Panc1 (cell line): ENCODE data around the gene SYCP2. TPM values are rescaled to one million over a fixed set of nuclear protein-coding genes. Genes with fewer than 3 reads are reported as not detected.

Experiments used
- ATAC-seq: fragments of 200-7000 bp; cut with Tn5 transposase; 2 replicates; pipeline ENCODE4 v1.9.1; 2020; ENCODE audit warnings: mild to moderate bottlenecking, moderate library complexity
- BruUV-seq: library from RNA; stranded (reverse); fragments of 400-500 nt; replicated peaks from 2 replicates; lab custom pipeline; 2021; lab: Mats Ljungman, UMichigan
- CTCF ChIA-PET: fragments of 300-600 bp; sonication (Branson Sonifier 250); formaldehyde crosslinking; loops from one replicate; lab custom pipeline; 2022; ENCODE audit warnings: antibody characterized with exemption; lab: Charles Lee
- POLR2A ChIA-PET: fragments of 300-600 bp; sonication (Branson Sonifier 250); formaldehyde crosslinking; loops from one replicate; lab custom pipeline; 2022; ENCODE audit warnings: antibody characterized with exemption; lab: Charles Lee
- DNase-seq: peaks from one replicate; pipeline ENCODE4 v3.0.0-alpha.2; 2010; ENCODE audit warnings: low read depth, low spot score
- H3K27ac ChIP-seq: 2 replicates; pipeline ENCODE4 v1.5.1; 2011; ENCODE audit warnings: mild to moderate bottlenecking, low read length, inconsistent platforms
- H3K27me3 ChIP-seq: fragments of 200-500 bp; sonication (Bioruptor generic); 2 replicates; pipeline ENCODE4 v1.6.0; 2014; ENCODE audit warnings: low read length, inconsistent platforms; ENCODE audit not compliant: control insufficient read depth, insufficient read depth
- H3K36me3 ChIP-seq: fragments of 200-500 bp; sonication (Bioruptor generic); 2 replicates; pipeline ENCODE4 v1.5.1; 2014; ENCODE audit warnings: inconsistent platforms, mild to moderate bottlenecking, low read length, moderate library complexity; ENCODE audit not compliant: control insufficient read depth, insufficient read depth
- H3K4me1 ChIP-seq: 2 replicates; pipeline ENCODE4 v1.5.1; 2011; ENCODE audit warnings: inconsistent platforms, mild to moderate bottlenecking, low read length, moderate library complexity; ENCODE audit not compliant: control insufficient read depth, insufficient read depth
- H3K4me3 ChIP-seq, 2 experiments: 2 replicates each; pipeline ENCODE4 v1.5.1; 2011 to 2012; ENCODE audit warnings: low read depth in 2 of 2, low read length in 2 of 2, mild to moderate bottlenecking in 2 of 2, inconsistent platforms in 1 of 2, moderate library complexity in 1 of 2
- H3K9me3 ChIP-seq: fragments of 200-500 bp; sonication (Bioruptor generic); 2 replicates; pipeline ENCODE4 v1.5.1; 2014; ENCODE audit warnings: low read depth, mild to moderate bottlenecking, inconsistent platforms, low read length, moderate library complexity; ENCODE audit not compliant: control insufficient read depth, insufficient read depth
- POLR2AphosphoS5 ChIP-seq: IDR thresholded peaks from 2 replicates; pipeline ENCODE4 v1.6.1; 2012; ENCODE audit warnings: mild to moderate bottlenecking, low read depth, low read length, moderate library complexity
- SIN3A ChIP-seq: IDR thresholded peaks from 2 replicates; pipeline ENCODE4 v1.6.1; 2012; ENCODE audit warnings: low read depth, mild to moderate bottlenecking, low read length, moderate library complexity, borderline replicate concordance; ENCODE audit not compliant: insufficient read depth
- TCF7L2 ChIP-seq: IDR thresholded peaks from 2 replicates; pipeline ENCODE4 v1.6.1; 2011; ENCODE audit warnings: mild to moderate bottlenecking, low read depth, low read length, inconsistent platforms
- in situ Hi-C: cut with HindIII; loops from 2 replicates; pipeline ENCODE4 v1.10.0; 2016; ENCODE audit warnings: low sequenced_read_pairs, low pct_unique_long_range_greater_than_20kb
- intact Hi-C: fragments of 100-400 bp; cut with micrococcal nuclease; formaldehyde crosslinking; loops from one replicate; pipeline ENCODE4 v1.10.0; 2022; ENCODE audit not compliant: unreplicated experiment
- total RNA-seq: library from RNA; stranded (reverse); gene quantifications from one replicate; pipeline ENCODE4 v1.2.1, GENCODE V29; 2021; ENCODE audit not compliant: unreplicated experiment
- TF ChIP-seq, protein P1 (sequence below), 2 experiments: IDR thresholded peaks; 2 replicates each; pipeline ENCODE4 v1.6.1; 2011 to 2012; ENCODE audit warnings: low read depth in 2 of 2, control low read depth in 1 of 2, low read length in 1 of 2, mild to moderate bottlenecking in 1 of 2, moderate library complexity in 1 of 2; ENCODE audit not compliant: insufficient read depth in 1 of 2
- TF ChIP-seq, protein P2 (sequence below): fragments of 450-650 bp; IDR thresholded peaks from 2 replicates; pipeline ENCODE4 v1.5.1; 2017; ENCODE audit warnings: mild to moderate bottlenecking

SYCP2 gene
- total RNA-seq, 1 experiment from 2014 or later, result 39.7 TPM

GRCh38 chr20:59831024-59831915, 102.2 kb downstream of the SYCP2 start:
- ATAC-seq (0 out of 2 replicates have a peak, but pooled peaks have one; percentile 32), DNase-seq (no peak)
- Histone ChIP-seq H3K27ac (no peak overlapping the region), H3K27me3 (peaks cover 2% of the 10 kb centered on the region; the same call in 1 of the 2 replicates), H3K4me1 (no peaks in the 10 kb centered on the region), H3K9me3 (no peaks in the 10 kb centered on the region), H3K36me3 (no peaks in the 10 kb centered on the region), H3K4me3 (no peak overlapping the region)
- ChIA-PET CTCF (no interaction called here), POLR2A (no interaction called here)
- TF ChIP-seq, protein P1, sequence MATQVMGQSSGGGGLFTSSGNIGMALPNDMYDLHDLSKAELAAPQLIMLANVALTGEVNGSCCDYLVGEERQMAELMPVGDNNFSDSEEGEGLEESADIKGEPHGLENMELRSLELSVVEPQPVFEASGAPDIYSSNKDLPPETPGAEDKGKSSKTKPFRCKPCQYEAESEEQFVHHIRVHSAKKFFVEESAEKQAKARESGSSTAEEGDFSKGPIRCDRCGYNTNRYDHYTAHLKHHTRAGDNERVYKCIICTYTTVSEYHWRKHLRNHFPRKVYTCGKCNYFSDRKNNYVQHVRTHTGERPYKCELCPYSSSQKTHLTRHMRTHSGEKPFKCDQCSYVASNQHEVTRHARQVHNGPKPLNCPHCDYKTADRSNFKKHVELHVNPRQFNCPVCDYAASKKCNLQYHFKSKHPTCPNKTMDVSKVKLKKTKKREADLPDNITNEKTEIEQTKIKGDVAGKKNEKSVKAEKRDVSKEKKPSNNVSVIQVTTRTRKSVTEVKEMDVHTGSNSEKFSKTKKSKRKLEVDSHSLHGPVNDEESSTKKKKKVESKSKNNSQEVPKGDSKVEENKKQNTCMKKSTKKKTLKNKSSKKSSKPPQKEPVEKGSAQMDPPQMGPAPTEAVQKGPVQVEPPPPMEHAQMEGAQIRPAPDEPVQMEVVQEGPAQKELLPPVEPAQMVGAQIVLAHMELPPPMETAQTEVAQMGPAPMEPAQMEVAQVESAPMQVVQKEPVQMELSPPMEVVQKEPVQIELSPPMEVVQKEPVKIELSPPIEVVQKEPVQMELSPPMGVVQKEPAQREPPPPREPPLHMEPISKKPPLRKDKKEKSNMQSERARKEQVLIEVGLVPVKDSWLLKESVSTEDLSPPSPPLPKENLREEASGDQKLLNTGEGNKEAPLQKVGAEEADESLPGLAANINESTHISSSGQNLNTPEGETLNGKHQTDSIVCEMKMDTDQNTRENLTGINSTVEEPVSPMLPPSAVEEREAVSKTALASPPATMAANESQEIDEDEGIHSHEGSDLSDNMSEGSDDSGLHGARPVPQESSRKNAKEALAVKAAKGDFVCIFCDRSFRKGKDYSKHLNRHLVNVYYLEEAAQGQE (IDR thresholded peaks at IDR 0.05; ENCODE audit: insufficient read depth in 1 of 2, low read depth in 2 of 2, low read length in 1 of 2), result no peak
- TF ChIP-seq, protein P2, sequence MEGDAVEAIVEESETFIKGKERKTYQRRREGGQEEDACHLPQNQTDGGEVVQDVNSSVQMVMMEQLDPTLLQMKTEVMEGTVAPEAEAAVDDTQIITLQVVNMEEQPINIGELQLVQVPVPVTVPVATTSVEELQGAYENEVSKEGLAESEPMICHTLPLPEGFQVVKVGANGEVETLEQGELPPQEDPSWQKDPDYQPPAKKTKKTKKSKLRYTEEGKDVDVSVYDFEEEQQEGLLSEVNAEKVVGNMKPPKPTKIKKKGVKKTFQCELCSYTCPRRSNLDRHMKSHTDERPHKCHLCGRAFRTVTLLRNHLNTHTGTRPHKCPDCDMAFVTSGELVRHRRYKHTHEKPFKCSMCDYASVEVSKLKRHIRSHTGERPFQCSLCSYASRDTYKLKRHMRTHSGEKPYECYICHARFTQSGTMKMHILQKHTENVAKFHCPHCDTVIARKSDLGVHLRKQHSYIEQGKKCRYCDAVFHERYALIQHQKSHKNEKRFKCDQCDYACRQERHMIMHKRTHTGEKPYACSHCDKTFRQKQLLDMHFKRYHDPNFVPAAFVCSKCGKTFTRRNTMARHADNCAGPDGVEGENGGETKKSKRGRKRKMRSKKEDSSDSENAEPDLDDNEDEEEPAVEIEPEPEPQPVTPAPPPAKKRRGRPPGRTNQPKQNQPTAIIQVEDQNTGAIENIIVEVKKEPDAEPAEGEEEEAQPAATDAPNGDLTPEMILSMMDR, result no peak
- no peak for TF ChIP-seq POLR2AphosphoS5
- TF ChIP-seq SIN3A, result no peak
- TF ChIP-seq TCF7L2, result no peak
- in situ Hi-C loops (no loop called here), intact Hi-C loops (no loop called here)
- BruUV-seq, result no TSS peak

- BruUV-seq, result no TSS peak
- CTCF ChIA-PET, result no interaction called here
- Histone ChIP-seq H3K27me3 (peaks cover 2% of the 10 kb centered on the region; the same call in 1 of the 2 replicates), H3K36me3 (no peaks in the 10 kb centered on the region), H3K27ac (no peak overlapping the region), H3K4me1 (no peaks in the 10 kb centered on the region), H3K4me3 (no peak overlapping the region), H3K9me3 (no peaks in the 10 kb centered on the region)
- DNase-seq (no peak), ATAC-seq (0 out of 2 replicates have a peak, but pooled peaks have one; percentile 3)
- intact Hi-C loops, result no loop called here
- POLR2A ChIA-PET, result no interaction called here
- in situ Hi-C loops, result no loop called here
- TF ChIP-seq POLR2AphosphoS5 (no peak), SIN3A (no peak), TCF7L2 (no peak)
- TF ChIP-seq, protein P1 (IDR thresholded peaks at IDR 0.05; ENCODE audit: insufficient read depth in 1 of 2, low read depth in 2 of 2, low read length in 1 of 2), result no peak
- TF ChIP-seq, protein P2, result no peak
These were observed 102.8 kb downstream of the SYCP2 start for GRCh38 chr20:59830665-59831023.
